CD4-positive, alpha-beta T cell treated with Interleukin-10 for 1 hour (primary cell): Measurements from ENCODE around the gene DPYSL5.

Experiments
- DNase-seq: peaks from one replicate; pipeline ENCODE4 v3.0.0-alpha.2; 2020

The DPYSL5 gene

DNA sequence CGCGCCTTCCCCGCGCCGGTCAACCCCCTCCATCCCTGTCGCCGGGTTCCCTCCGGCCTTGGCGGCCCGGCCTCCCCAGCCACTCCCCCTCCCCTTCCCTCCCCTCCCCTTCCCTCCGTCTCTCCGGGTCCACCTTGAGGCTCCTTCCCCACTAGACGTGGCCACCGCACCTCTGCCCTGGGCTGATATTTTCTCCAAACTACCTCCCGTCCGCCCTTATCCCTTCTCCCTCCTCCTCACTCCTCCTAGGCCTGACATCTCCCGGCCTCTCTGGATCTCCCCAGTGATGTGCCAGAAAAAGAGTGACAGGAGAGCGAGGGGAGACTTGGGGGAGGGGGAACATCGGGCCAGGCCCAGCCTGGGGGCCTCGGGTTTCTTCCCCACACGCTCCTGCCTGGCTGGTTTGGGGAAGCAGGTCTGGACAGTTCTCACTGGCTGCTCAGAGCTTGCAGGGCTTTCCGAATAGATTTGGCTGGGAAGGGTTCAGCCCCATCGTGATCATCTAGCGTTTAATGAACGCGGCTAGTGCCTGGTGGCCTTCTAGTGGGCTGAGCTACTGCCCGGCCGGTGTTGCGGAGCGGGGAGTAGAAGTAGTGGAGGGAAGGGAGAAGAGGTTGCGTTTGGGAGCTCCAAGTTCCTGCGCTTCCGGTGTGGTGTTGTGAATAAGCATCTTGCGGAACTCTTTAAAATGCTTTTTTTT lies 123.1 kb downstream of the DPYSL5 start:
- peak; percentile 3 for DNase-seq

DNA sequence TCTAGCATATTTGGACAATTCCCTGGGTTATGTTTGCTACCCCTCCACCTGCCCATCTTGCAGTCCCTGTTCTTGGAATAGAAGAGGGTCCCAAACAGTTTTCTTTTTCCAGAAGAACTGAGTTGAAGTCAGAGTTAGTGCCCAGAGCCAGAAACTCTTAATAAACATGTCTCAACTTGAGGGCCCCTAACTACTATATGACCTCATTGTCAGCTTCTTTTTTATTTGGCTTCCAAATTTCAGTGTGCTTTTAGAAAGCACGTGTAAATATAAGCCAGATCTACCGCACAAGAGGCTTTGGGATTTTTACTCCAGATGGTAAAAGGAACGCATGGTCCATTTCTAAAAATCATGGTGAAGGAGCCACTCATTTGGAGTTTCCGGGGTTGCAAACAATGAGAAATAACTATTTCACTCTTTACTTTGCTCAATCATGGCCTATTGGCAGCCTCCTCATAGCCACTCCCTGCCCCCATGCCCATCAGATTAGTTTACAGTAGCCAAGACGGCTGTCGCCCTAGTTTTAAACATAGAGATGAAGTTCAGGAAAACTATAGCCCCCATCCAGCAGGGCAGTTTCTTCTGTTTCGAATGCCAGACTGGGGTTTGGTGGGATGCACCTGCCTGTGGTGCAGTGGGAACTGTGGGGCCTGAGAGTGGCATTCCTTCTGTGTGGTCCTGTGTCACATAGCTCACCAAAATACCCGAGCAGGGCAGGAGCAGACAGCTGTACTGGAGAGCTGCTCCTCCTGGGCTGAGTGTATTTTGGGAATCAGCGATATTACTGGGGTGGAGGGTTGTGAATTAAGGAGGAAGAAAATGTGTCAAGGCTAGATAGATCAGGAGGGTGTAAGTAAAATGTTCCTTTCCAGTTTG lies 124.2 kb downstream of the DPYSL5 start:
- no peak for DNase-seq

DNA sequence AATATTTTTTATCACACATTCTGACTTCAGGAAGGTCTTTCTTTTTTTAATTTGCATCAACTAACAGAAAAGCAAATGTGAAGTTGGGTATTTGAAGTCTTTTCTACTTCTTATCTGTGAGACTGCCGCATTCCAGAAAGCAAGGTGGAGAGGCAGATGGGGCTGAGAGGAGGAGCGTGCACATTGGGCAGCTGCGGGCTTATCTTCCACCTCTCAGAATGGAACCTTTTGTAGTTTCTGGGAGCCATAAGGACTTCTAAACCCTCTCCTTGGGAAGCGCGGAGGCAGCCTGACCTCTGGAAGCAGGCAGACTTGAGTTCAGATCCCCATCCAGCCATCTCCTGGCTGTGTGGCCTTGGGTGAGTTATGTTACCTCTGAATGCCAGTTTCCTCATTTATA lies 126.4 kb downstream of the DPYSL5 start:
- no peak for DNase-seq

GRCh38 chr2:26975102-26975501 lies 127.2 kb downstream of the DPYSL5 start:
- DNase-seq = no peak

GRCh38 chr2:26975656-26976055 lies 127.7 kb downstream of the DPYSL5 start:
- no peak for DNase-seq

DNA sequence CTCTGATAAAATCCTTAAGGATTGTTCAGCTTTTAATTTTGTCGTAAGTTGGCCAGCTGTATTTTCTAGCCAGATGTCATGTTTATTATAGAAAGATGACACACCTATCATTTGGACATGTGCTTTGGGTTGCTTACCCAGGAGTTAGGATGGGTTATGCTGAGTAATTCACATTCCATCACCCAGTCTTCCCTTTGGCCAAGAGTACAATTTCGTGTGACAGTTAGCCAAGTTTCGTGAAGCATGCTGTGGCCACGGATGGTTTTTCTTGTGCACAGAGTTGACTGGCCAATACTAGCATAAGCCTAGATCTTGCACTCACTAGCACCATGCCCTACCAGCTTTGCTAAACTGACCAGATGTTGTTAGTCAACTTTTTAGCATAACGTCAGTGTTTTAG lies 128.3 kb downstream of the DPYSL5 start:
- no peak for DNase-seq

- no peak for DNase-seq
Observed at GRCh38 chr2:26977012-26977411, 129.1 kb downstream of the DPYSL5 start.

DNA sequence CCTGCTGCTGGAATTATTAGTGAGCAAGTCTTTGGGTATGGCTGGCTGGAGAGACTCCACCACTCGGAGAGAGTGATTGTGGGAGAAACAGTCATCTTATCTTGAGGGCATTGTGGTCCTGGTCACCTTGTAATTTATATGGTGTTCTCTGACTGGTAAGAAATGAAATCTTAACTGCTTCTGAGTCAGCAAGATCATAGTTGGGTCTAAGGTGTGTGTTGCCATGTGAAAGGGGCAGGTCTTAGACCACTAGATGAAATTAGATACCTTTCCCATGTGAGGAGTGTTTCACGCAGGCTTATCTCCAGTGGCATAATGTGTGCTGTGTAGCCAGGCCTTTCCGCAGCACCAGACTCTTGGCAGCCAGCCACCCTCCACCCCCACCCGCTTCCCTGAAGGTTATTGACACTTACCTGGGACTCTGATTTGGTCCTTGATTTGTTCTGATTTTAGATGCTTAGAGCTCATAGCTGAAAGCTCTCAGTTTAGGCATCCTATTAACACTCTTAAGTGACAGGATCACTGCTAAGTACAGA lies 130.2 kb downstream of the DPYSL5 start:
- no peak for DNase-seq

DNA sequence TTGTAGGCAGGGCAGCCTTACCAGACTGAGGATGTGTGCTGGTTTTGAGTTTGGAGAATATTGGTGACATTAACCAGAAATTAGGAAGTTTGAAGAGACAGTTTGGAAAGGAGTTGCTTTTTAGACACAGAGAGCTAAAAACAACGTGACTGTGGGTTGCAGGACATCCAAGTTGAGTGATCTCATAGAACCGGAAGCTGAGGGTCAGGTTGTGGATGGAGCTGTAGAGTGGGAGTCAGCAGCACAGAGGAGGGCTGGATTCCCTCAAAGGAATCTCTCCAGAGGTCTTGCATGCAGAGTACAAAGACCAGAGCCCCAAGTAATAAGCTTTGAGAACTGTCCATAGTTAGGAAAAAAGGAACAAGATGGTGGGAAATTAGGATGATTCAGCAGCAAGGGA lies 131.8 kb downstream of the DPYSL5 start:
- no peak for DNase-seq

GRCh38 chr2:26980971-26981370 lies 133.0 kb downstream of the DPYSL5 start:
- DNase-seq = no peak

DNA sequence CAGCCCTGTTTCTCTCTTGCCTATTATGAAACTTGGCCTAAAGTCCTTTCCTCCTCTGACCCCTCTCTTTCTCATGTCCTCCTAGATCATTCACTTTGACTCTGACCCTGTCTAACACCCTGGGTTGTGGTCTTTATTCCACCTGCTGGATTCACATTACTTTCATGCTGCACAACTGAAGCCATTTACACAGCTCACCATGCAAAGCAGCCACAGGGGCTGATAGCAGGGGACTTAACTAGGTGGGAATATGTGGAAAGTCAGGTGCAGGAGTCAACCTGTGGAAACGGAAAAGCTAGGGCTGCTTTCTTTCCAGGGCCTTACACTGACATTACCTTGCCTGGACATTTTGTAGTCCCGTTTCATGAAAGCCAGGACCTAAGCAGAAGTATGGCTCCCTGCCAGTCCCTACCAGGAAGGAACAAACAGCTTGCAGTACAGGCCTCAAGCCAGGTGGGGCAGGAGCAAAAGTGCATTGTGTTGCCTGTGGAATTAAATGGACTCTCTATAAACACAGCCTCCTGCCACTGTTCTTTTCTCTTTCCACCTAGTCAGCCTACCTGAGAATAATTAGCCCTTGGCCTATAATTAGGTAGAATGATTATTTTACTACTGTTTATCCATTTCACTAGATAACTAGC lies 134.3 kb downstream of the DPYSL5 start:
- peak; percentile 13 for DNase-seq

GRCh38 chr2:26983746-26984145 lies 135.8 kb downstream of the DPYSL5 start:
- DNase-seq = no peak

DNA sequence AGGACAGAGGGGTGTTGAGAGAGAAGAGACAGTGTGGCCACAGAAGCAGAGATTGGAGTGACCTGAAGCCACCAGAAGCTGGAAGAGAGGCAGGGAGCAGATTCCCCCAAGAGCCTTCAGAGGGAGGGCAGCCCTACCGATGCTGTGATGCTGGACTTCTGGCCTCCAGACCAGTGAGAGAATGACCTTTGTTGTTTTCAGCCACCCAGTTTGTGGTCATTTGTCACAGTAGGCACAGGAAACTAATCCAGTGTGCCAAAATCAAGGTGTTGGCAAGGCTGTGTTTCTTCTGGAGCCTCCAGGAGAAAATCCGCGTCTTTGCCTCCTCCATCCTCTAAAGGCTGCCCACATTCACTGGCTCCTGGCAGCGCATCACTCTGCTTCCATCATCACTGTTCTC lies 137.9 kb downstream of the DPYSL5 start:
- no peak for DNase-seq

GRCh38 chr2:26986576-26986975 lies 138.6 kb downstream of the DPYSL5 start:
- DNase-seq = no peak

DNA sequence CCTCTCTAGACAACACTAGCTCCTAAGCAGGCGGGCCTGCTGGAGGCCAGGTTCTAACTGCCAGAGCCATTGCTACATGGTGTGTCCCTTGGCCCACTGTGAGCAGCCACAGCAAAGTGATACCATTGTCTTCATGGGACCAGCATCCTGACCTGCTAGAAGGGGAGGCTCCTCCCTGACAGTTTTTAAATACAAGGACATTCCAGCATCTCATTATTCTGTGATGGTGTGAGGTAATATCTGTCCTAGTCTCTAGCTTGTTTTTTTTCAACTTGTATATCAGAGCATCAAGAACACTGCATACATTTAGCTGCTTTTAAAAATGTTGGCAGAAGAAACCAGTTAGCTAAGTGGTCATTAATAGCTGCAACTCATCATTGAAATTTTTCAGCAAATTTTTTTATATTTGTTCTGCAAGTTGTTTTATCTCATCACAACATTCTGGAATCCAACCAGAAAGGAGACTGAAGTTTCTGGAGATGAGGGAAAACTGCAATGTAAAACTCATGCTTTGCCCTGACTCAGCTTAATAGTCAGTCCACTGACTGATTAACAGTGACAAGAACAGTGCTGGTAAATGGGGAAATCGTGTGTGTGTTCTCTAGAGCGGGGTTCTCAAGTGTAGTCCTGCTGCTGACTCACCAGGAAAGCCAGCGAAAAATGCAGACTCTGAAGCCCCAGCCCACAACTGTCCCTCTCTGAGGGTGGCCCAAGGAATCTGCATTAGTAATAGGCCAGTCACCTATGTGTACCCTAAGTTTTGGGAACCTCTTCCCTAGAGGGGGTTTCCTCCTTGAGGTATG lies 140.3 kb downstream of the DPYSL5 start:
- DNase-seq = no peak

- DNase-seq = no peak
Observed at GRCh38 chr2:26989156-26989555, 141.2 kb downstream of the DPYSL5 start.

- no peak for DNase-seq
Observed at GRCh38 chr2:26991717-26992116, 143.8 kb downstream of the DPYSL5 start.

GRCh38 chr2:26993768-26994167 lies 145.8 kb downstream of the DPYSL5 start:
- no peak for DNase-seq

- no peak for DNase-seq
Observed at GRCh38 chr2:26994983-26995382, 147.1 kb downstream of the DPYSL5 start.

GRCh38 chr2:26997394-26997793 lies 149.5 kb downstream of the DPYSL5 start:
- DNase-seq = no peak

- no peak for DNase-seq
Observed at GRCh38 chr2:26998323-26998722, 150.4 kb downstream of the DPYSL5 start.
